Activated B cell treated with CpG ODN at 0.5 μM for 24 hours (primary cell): Measurements from ENCODE around the gene MBNL2. TPM values are rescaled to one million over a fixed set of nuclear protein-coding genes. Genes with fewer than 3 reads are reported as not detected.

ENCODE experiments used
- ATAC-seq: fragments of 200-7000 bp; cut with Tn5 transposase; one replicate; pipeline ENCODE4 v1.10.0; 2021; ENCODE audit warnings: low read depth, mild to moderate bottlenecking, moderate library complexity
- CTCF ChIA-PET: fragments of 350-600 bp; sonication (Branson Sonifier 250); formaldehyde crosslinking; loops from one replicate; lab custom pipeline; 2021; ENCODE audit warnings: antibody characterized with exemption; lab: Charles Lee
- POLR2A ChIA-PET: fragments of 350-600 bp; sonication (Branson Sonifier 250); formaldehyde crosslinking; loops from one replicate; lab custom pipeline; 2021; ENCODE audit warnings: antibody characterized with exemption; lab: Charles Lee
- DNase-seq: peaks from one replicate; pipeline ENCODE4 v3.0.0; 2022
- H3K27ac Mint-ChIP-seq: one replicate; pipeline ENCODE4 v1.8.0; 2020; ENCODE audit warnings: mixed read lengths
- H3K27me3 Mint-ChIP-seq: one replicate; pipeline ENCODE4 v1.8.0; 2021; ENCODE audit warnings: mixed read lengths
- H3K36me3 Mint-ChIP-seq: one replicate; pipeline ENCODE4 v1.8.0; 2021; ENCODE audit warnings: low read depth, mixed read lengths
- H3K4me1 Mint-ChIP-seq: one replicate; pipeline ENCODE4 v1.8.0; 2021; ENCODE audit warnings: mixed read lengths
- H3K4me3 Mint-ChIP-seq: one replicate; pipeline ENCODE4 v1.8.0; 2020; ENCODE audit warnings: mild to moderate bottlenecking, mixed read lengths
- H3K9me3 Mint-ChIP-seq: one replicate; pipeline ENCODE4 v1.8.0; 2020; ENCODE audit warnings: mixed read lengths
- CTCF ChIP-seq: fragments of 200-600 bp; IDR thresholded peaks from one replicate; pipeline ENCODE4 v1.8.0; 2022; ENCODE audit warnings: antibody characterized with exemption, mild to moderate bottlenecking
- intact Hi-C: fragments of 100-400 bp; cut with micrococcal nuclease; formaldehyde crosslinking; loops from one replicate; pipeline ENCODE4 v1.15.1; 2024
- total RNA-seq: library from RNA; stranded (reverse); gene quantifications from 2 replicates; pipeline ENCODE4 v1.2.3, GENCODE V29; 2022

The MBNL2 gene
- total RNA-seq, 1 donor from 2014 or later: 18.8 TPM

GRCh38 chr13:97353927-97354675, 132.0 kb downstream of the MBNL2 start:
- Mint-ChIP-seq H3K9me3 (no peaks in the 10 kb centered on the region), H3K4me3 (no peak overlapping the region), H3K36me3 (peaks cover 80% of the 10 kb centered on the region), H3K27ac (no peak overlapping the region), H3K4me1 (no peaks in the 10 kb centered on the region), H3K27me3 (no peaks in the 10 kb centered on the region)
- no peak for TF ChIP-seq CTCF
- ATAC-seq: no peak
- ChIA-PET CTCF (interaction anchor here (8.6 kb wide), 1 partner anchor 243 kb away, joined by 183 read pairs; no protein-coding TSS in a partner anchor), POLR2A (no interaction called here)
- intact Hi-C loops: loop anchor here (10.0 kb wide), 1 partner anchor 451 kb away; no protein-coding TSS in a partner anchor
- no peak for DNase-seq

- intact Hi-C loops: loop anchor here (5.0 to 10.0 kb wide), 2 partner anchors 133 to 450 kb away; partner anchors contain the start of gene MBNL2
- H3K4me1 Mint-ChIP-seq: no peaks in the 10 kb centered on the region
- ATAC-seq: no peak
- ChIA-PET CTCF (interaction anchor here (8.6 kb wide), 1 partner anchor 244 kb away, joined by 183 read pairs; no protein-coding TSS in a partner anchor), POLR2A (no interaction called here)
- no peaks in the 10 kb centered on the region for H3K9me3 Mint-ChIP-seq
- H3K27ac Mint-ChIP-seq: no peak overlapping the region
- DNase-seq: no peak
- H3K4me3 Mint-ChIP-seq: no peak overlapping the region
- TF ChIP-seq CTCF: no peak
- no peaks in the 10 kb centered on the region for H3K27me3 Mint-ChIP-seq
- peaks cover 78% of the 10 kb centered on the region for H3K36me3 Mint-ChIP-seq
These were observed 132.7 kb downstream of the MBNL2 start for GRCh38 chr13:97354808-97355207.

- Mint-ChIP-seq H3K27me3 (no peaks in the 10 kb centered on the region), H3K36me3 (peaks cover 71% of the 10 kb centered on the region), H3K9me3 (no peaks in the 10 kb centered on the region), H3K27ac (no peak overlapping the region), H3K4me3 (no peak overlapping the region), H3K4me1 (no peaks in the 10 kb centered on the region)
- intact Hi-C loops: loop anchor here (5.0 to 10.0 kb wide), 2 partner anchors 134 to 448 kb away; partner anchors contain the start of gene MBNL2
- ChIA-PET POLR2A (no interaction called here), CTCF (interaction anchor here (8.6 kb wide), 1 partner anchor 246 kb away, joined by 183 read pairs; no protein-coding TSS in a partner anchor)
- ATAC-seq (no peak), DNase-seq (no peak)
- no peak for TF ChIP-seq CTCF
These were observed 134.5 kb downstream of the MBNL2 start for GRCh38 chr13:97356592-97356991.

- TF ChIP-seq CTCF: peak; percentile 33
- Mint-ChIP-seq H3K36me3 (peaks cover 68% of the 10 kb centered on the region), H3K4me1 (no peaks in the 10 kb centered on the region), H3K27ac (no peak overlapping the region), H3K9me3 (no peaks in the 10 kb centered on the region), H3K27me3 (no peaks in the 10 kb centered on the region), H3K4me3 (no peak overlapping the region)
- ATAC-seq (peak; percentile 94), DNase-seq (no peak)
- POLR2A ChIA-PET: interaction anchor here (1.4 kb wide), 1 partner anchor 249 kb away, joined by 5 read pairs; no protein-coding TSS in a partner anchor
- intact Hi-C loops: loop anchor here (1.0 to 10.0 kb wide), 7 partner anchors 137 to 615 kb away; partner anchors contain the start of gene MBNL2
- CTCF ChIA-PET: interaction anchor here (0.6 to 8.6 kb wide), 18 partner anchors 9 to 345 kb away, joined by 3 to 183 read pairs (median 3); no protein-coding TSS in a partner anchor
These were observed 137.3 kb downstream of the MBNL2 start for GRCh38 chr13:97359181-97360057.
